Superior temporal gyrus (tissue), 1 donor: ENCODE measurements around the gene RPL31.
A peak's percentile ranks its signal among the peaks of the same experiment; 100 is the strongest.

Experiments used
- DNase-seq: peaks from one replicate; pipeline ENCODE4 v3.0.0-alpha.2; 2016; ENCODE audit errors: extremely low spot score

The RPL31 gene

GRCh38 chr2:100993294-100993693, 8.8 kb upstream of the RPL31 start:
- DNase-seq: no peak

GRCh38 chr2:100995309-100996075, 6.6 kb upstream of the RPL31 start:
- no peak for DNase-seq

- no peak for DNase-seq
Measured at GRCh38 chr2:100997509-100998234, 4.4 kb upstream of the RPL31 start.

GRCh38 chr2:100998235-100998573, 3.9 kb upstream of the RPL31 start:
- no peak for DNase-seq

GRCh38 chr2:100999995-101000394, 2.1 kb upstream of the RPL31 start:
- no peak for DNase-seq

GRCh38 chr2:101002562-101003277, 631 bp downstream of the RPL31 start:
- no peak for DNase-seq

- no peak for DNase-seq
Measured at GRCh38 chr2:101003278-101003775, 1.2 kb downstream of the RPL31 start.

GRCh38 chr2:101004620-101005325, 2.7 kb downstream of the RPL31 start:
- DNase-seq: no peak

GRCh38 chr2:101006065-101006715, 4.1 kb downstream of the RPL31 start:
- no peak for DNase-seq

GRCh38 chr2:101007415-101008345, 5.6 kb downstream of the RPL31 start:
- DNase-seq: no peak

GRCh38 chr2:101011152-101011551, 9.1 kb downstream of the RPL31 start:
- DNase-seq: no peak

GRCh38 chr2:101012054-101012705, 10.1 kb downstream of the RPL31 start:
- no peak for DNase-seq

GRCh38 chr2:101012706-101013181, 10.7 kb downstream of the RPL31 start:
- DNase-seq: peak; percentile 91

- DNase-seq: no peak
Measured at GRCh38 chr2:101014264-101014857, 12.3 kb downstream of the RPL31 start.

- no peak for DNase-seq
Measured at GRCh38 chr2:101017371-101017770, 15.3 kb downstream of the RPL31 start.

GRCh38 chr2:101018934-101019333, 16.8 kb downstream of the RPL31 start:
- no peak for DNase-seq

- DNase-seq: no peak
Measured at GRCh38 chr2:101022221-101022620, 20.1 kb downstream of the RPL31 start.

- DNase-seq: no peak
Measured at GRCh38 chr2:101023327-101024107, 21.4 kb downstream of the RPL31 start.
